Ammon's horn (tissue), 1 donor: Measurements from ENCODE around the gene PRSS21.

Experiments
- DNase-seq: peaks from one replicate; pipeline ENCODE4 v3.0.0-alpha.2; 2016; ENCODE audit warnings: low spot score

Gene PRSS21

GRCh38 chr16:2779978-2780898, 36.8 kb upstream of the PRSS21 start:
- DNase-seq = no peak

GRCh38 chr16:2782583-2783351, 34.3 kb upstream of the PRSS21 start:
- DNase-seq = no peak

GRCh38 chr16:2783581-2784357, 33.3 kb upstream of the PRSS21 start:
- DNase-seq = no peak

- no peak for DNase-seq
These were observed 32.5 kb upstream of the PRSS21 start for GRCh38 chr16:2784358-2785100.

- DNase-seq = no peak
These were observed 31.7 kb upstream of the PRSS21 start for GRCh38 chr16:2785101-2785991.

GRCh38 chr16:2786061-2786825, 30.8 kb upstream of the PRSS21 start:
- no peak for DNase-seq

- no peak for DNase-seq
These were observed 30.2 kb upstream of the PRSS21 start for GRCh38 chr16:2786826-2787151.

- DNase-seq = no peak
These were observed 29.6 kb upstream of the PRSS21 start, which contains the start of gene PRSS33 for GRCh38 chr16:2787406-2787805. Gene PRSS33 (minus strand): TSS chr16:2787560. CDS start chr16:2786547, 1,013 bp downstream.

GRCh38 chr16:2787961-2788360, 29.1 kb upstream of the PRSS21 start:
- no peak for DNase-seq

- DNase-seq = no peak
These were observed 26.4 kb upstream of the PRSS21 start for GRCh38 chr16:2790631-2791030.

- DNase-seq = no peak
These were observed 25.9 kb upstream of the PRSS21 start for GRCh38 chr16:2791174-2791573.

- DNase-seq = no peak
These were observed 24.1 kb upstream of the PRSS21 start for GRCh38 chr16:2792940-2793339.

- DNase-seq = no peak
These were observed 21.5 kb upstream of the PRSS21 start for GRCh38 chr16:2795395-2796143.

- no peak for DNase-seq
These were observed 18.3 kb upstream of the PRSS21 start for GRCh38 chr16:2798723-2799204.

- no peak for DNase-seq
These were observed 17.7 kb upstream of the PRSS21 start for GRCh38 chr16:2799205-2799858.

- no peak for DNase-seq
These were observed 17.2 kb upstream of the PRSS21 start for GRCh38 chr16:2799859-2800226.

GRCh38 chr16:2803545-2804195, 13.4 kb upstream of the PRSS21 start:
- DNase-seq = no peak

GRCh38 chr16:2804728-2805127, 12.3 kb upstream of the PRSS21 start:
- no peak for DNase-seq
